HepG2 (cell line): ENCODE measurements around the gene TAPBP. TPM values are rescaled to one million over a fixed set of nuclear protein-coding genes. Genes with fewer than 3 reads are reported as not detected.
A peak's percentile ranks its signal among the peaks of the same experiment; 100 is the strongest.

ENCODE experiments used
- CENPX ChIP-seq: sonication (generic); formaldehyde crosslinking; IDR thresholded peaks from 2 replicates; pipeline ENCODE4 v1.9.0; 2021; ENCODE audit warnings: mild to moderate bottlenecking, missing genetic modification reagents, moderate library complexity
- GATA4 ChIP-seq: sonication (generic); IDR thresholded peaks from 2 replicates; pipeline ENCODE4 v1.6.1; 2016; ENCODE audit warnings: antibody characterized with exemption, low read depth, borderline replicate concordance
- HOXA5 ChIP-seq: sonication (generic); formaldehyde crosslinking; IDR thresholded peaks from 2 replicates; pipeline ENCODE4 v1.4.0; 2020; ENCODE audit warnings: missing genetic modification reagents
- KDM2A ChIP-seq: sonication (generic); formaldehyde crosslinking; IDR thresholded peaks from 2 replicates; pipeline ENCODE4 v1.4.0; 2020; ENCODE audit warnings: low read depth, missing genetic modification reagents, borderline replicate concordance
- NCOA2 ChIP-seq: sonication (generic); formaldehyde crosslinking; IDR thresholded peaks from 2 replicates; pipeline ENCODE4 v1.8.0; 2022; ENCODE audit warnings: inconsistent platforms
- NR2F2 ChIP-seq: IDR thresholded peaks from 2 replicates; pipeline ENCODE4 v1.6.1; 2012; ENCODE audit warnings: low read depth, inconsistent platforms, borderline replicate concordance
- PAX8 ChIP-seq: sonication (generic); formaldehyde crosslinking; IDR thresholded peaks from 2 replicates; pipeline ENCODE4 v1.8.0; 2022; ENCODE audit warnings: mild to moderate bottlenecking, missing genetic modification reagents, borderline replicate concordance
- SP140L ChIP-seq: sonication (generic); formaldehyde crosslinking; IDR thresholded peaks from 2 replicates; pipeline ENCODE4 v1.4.0; 2020; ENCODE audit warnings: missing genetic modification reagents, borderline replicate concordance
- ZFP1 ChIP-seq: IDR thresholded peaks from 2 replicates; pipeline ENCODE4 v1.6.1; 2016
- ZNF282 ChIP-seq: fragments of 450-650 bp; IDR thresholded peaks from 2 replicates; pipeline ENCODE4 v1.6.1; 2018; ENCODE audit not compliant: partially characterized antibody
- ZNF30 ChIP-seq: sonication (generic); formaldehyde crosslinking; IDR thresholded peaks from 2 replicates; pipeline ENCODE4 v1.5.0; 2020; ENCODE audit warnings: mild to moderate bottlenecking, missing genetic modification reagents
- ZNF430 ChIP-seq: sonication (generic); formaldehyde crosslinking; IDR thresholded peaks from 2 replicates; pipeline ENCODE4 v1.9.0; 2021; ENCODE audit warnings: mild to moderate bottlenecking, missing genetic modification reagents
- ZNF607 ChIP-seq: sonication (generic); formaldehyde crosslinking; IDR thresholded peaks from 2 replicates; pipeline ENCODE4 v1.5.1; 2020; ENCODE audit warnings: missing genetic modification reagents, mild to moderate bottlenecking, borderline replicate concordance
- ZNF891 ChIP-seq: sonication (generic); formaldehyde crosslinking; IDR thresholded peaks from 2 replicates; pipeline ENCODE4 v1.5.0; 2020; ENCODE audit warnings: mild to moderate bottlenecking, missing genetic modification reagents
- polyA plus RNA-seq, 8 experiments: library from polyadenylated mRNA; depleted of rRNA in 3 of 8; stranded (reverse) in 7 of 8; unstranded in 1 of 8; fragments of >200 nt; fragmentation: Illumina TruSeq in 4 of 8; extraction: Trizol in 4 of 8; gene quantifications; 2 replicates each; pipeline versions ENCODE4 v1.2.1 to v1.2.3, GENCODE V29; 2011 to 2016; ENCODE audit warnings: low read depth in 4 of 8, missing spikeins in 1 of 8, mixed read lengths in 1 of 8; ENCODE audit not compliant: insufficient read depth in 1 of 8
- total RNA-seq, 5 experiments: library from RNA; depleted of rRNA; stranded (reverse); fragments of >200 nt; fragmentation: Illumina TruSeq; extraction: Trizol; gene quantifications; 2 replicates each; pipeline ENCODE4 v1.2.3, GENCODE V29; 2016; ENCODE audit warnings: low read depth in 1 of 5
- TF ChIP-seq, protein P1 (sequence below): sonication (generic); formaldehyde crosslinking; IDR thresholded peaks from 2 replicates; pipeline ENCODE4 v1.4.0; 2020; ENCODE audit warnings: mild to moderate bottlenecking, missing genetic modification reagents
- TF ChIP-seq, protein P2 (sequence below): sonication (generic); formaldehyde crosslinking; IDR thresholded peaks from 2 replicates; pipeline ENCODE4 v1.5.0; 2020; ENCODE audit warnings: missing genetic modification reagents
- TF ChIP-seq, protein P3 (sequence below): IDR thresholded peaks from 2 replicates; pipeline ENCODE4 v1.6.1; 2016; ENCODE audit warnings: low read depth, control low read depth
- TF ChIP-seq, protein P4 (sequence below): sonication (generic); formaldehyde crosslinking; IDR thresholded peaks from 2 replicates; pipeline ENCODE4 v1.9.0; 2021; ENCODE audit warnings: missing genetic modification reagents, mild to moderate bottlenecking, borderline replicate concordance

The TAPBP gene
- total and polyA plus RNA-seq, 2 of the 13 experiments (the other 11 are each of a cell fraction or from before 2014, with no cell fraction given) = 27.4 to 32.3 TPM

DNA sequence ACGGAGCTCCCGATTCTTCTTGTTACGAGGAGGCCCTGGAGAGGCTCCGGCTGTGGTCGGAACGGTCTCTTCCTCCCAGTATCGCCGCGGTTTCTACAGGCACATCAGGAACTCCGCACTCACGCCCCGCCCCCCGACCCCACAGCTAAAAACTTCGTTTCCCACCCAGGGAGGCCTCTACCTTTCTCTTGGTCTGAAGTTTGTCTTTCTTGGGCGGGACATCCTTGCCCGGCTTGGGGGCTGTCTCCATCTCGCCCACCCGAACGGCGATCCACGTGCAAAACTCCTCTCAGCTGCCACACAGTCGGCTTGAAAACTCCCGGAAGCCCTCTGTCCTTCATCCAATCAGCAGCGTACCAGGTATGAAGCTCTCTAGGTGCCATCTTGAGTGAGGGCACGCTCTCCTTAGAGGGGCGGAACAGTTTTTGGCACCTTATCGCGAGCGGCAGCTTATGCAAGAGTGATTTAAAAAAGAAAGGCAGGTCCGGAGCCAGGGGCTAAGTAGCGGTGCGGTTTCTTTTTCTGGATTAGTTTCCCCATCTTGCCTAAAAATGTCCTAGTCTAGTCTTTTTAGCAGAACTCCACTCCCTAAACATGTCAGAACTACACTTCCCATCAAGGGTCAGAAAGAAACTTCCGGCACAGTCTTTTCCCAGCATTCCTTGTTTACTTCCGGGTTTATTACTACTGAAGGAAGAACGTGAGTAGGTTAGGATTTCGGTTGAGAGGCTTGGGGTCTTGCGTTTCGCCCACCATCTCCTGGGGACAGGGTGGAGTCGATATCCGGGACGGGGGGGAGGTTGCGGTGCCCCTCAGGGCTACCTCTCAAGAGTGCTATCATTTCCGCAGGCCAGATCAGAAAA is 24.7 kb downstream of the TAPBP start, which contains the start of the genes PFDN6 and WDR46 (continued):
- TF ChIP-seq, protein P1, sequence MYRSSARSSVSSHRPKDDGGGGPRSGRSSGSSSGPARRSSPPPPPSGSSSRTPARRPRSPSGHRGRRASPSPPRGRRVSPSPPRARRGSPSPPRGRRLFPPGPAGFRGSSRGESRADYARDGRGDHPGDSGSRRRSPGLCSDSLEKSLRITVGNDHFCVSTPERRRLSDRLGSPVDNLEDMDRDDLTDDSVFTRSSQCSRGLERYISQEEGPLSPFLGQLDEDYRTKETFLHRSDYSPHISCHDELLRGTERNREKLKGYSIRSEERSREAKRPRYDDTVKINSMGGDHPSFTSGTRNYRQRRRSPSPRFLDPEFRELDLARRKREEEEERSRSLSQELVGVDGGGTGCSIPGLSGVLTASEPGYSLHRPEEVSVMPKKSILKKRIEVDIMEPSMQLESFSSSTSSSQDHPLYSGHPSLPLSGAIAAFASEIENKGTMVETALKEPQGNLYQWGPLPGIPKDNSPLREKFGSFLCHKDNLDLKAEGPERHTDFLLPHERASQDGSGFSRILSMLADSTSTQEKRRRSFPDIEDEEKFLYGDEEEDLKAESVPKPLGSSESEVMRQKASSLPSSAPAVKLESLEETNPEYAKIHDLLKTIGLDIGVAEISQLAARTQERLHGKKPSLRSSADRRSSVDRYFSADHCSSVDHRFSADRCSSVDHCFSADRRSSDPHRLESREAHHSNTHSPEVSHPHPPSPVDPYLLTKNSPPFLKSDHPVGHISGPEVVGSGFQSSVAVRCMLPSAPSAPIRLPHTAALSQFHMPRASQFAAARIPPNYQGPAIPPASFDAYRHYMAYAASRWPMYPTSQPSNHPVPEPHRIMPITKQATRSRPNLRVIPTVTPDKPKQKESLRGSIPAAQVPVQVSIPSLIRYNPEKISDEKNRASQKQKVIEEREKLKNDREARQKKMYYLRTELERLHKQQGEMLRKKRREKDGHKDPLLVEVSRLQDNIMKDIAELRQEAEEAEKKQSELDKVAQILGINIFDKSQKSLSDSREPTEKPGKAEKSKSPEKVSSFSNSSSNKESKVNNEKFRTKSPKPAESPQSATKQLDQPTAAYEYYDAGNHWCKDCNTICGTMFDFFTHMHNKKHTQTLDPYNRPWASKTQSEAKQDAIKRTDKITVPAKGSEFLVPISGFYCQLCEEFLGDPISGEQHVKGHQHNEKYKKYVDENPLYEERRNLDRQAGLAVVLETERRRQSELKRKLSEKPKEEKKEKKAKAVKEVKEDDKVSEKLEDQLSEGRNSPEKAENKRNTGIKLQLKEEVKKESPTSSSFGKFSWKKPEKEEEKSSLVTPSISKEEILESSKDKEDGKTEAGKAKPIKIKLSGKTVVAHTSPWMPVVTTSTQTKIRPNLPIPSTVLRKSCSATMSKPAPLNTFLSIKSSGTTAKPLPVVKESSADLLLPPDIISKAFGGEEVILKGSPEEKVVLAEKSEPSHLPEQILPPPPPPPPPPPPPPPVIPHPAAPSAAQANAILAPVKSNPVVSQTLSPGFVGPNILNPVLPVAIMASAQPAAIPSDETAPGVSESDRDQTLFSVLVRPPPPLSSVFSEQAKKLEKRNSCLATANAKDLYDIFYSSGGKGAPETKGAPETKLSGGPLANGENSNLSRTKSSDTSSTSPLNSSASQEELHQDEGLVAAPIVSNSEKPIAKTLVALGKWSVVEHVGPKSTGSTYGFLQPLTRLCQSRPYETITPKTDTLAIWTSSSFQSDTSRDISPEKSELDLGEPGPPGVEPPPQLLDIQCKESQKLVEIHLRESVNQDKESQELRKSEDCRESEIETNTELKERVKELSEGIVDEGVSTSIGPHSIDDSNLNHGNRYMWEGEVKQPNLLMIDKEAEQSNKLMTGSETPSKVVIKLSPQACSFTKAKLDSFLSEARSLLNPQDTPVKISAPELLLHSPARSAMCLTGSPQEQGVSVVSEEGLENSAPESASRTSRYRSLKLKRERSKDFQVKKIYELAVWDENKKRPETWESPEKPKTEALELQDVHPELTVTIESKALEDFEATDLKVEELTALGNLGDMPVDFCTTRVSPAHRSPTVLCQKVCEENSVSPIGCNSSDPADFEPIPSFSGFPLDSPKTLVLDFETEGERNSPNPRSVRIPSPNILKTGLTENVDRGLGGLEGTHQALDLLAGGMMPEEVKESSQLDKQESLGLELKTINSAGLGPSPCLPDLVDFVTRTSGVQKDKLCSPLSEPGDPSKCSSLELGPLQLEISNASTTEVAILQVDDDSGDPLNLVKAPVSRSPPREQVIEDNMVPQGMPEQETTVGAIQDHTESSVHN (CRISPR knock-in tag) = no peak
- TF ChIP-seq ZNF607 (CRISPR knock-in tag) (peak; percentile 47; the same call in 1 of the 2 replicates), PAX8 (CRISPR knock-in tag) (no peak), KDM2A (peak; percentile 54; the same call in 1 of the 2 replicates), NR2F2 (peak; percentile 58; the same call in 1 of the 2 replicates), ZFP1 (CRISPR knock-in tag) (no peak), ZNF282 (no peak), NCOA2 (CRISPR knock-in tag) (0 out of 2 replicates have a peak, but pooled peaks have one; percentile 26), HOXA5 (no peak), ZNF30 (no peak), ZNF430 (peak; percentile 64; the same call in 1 of the 2 replicates), SP140L (CRISPR knock-in tag) (no peak), GATA4 (no peak), ZNF891 (no peak), CENPX (CRISPR knock-in tag) (no peak)
- TF ChIP-seq, protein P2, sequence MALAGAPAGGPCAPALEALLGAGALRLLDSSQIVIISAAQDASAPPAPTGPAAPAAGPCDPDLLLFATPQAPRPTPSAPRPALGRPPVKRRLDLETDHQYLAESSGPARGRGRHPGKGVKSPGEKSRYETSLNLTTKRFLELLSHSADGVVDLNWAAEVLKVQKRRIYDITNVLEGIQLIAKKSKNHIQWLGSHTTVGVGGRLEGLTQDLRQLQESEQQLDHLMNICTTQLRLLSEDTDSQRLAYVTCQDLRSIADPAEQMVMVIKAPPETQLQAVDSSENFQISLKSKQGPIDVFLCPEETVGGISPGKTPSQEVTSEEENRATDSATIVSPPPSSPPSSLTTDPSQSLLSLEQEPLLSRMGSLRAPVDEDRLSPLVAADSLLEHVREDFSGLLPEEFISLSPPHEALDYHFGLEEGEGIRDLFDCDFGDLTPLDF (CRISPR knock-in tag) = no peak
- TF ChIP-seq, protein P3, sequence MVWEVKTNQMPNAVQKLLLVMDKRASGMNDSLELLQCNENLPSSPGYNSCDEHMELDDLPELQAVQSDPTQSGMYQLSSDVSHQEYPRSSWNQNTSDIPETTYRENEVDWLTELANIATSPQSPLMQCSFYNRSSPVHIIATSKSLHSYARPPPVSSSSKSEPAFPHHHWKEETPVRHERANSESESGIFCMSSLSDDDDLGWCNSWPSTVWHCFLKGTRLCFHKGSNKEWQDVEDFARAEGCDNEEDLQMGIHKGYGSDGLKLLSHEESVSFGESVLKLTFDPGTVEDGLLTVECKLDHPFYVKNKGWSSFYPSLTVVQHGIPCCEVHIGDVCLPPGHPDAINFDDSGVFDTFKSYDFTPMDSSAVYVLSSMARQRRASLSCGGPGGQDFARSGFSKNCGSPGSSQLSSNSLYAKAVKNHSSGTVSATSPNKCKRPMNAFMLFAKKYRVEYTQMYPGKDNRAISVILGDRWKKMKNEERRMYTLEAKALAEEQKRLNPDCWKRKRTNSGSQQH (CRISPR knock-in tag) = no peak; the same call in none of the 2 replicates
- TF ChIP-seq, protein P4, sequence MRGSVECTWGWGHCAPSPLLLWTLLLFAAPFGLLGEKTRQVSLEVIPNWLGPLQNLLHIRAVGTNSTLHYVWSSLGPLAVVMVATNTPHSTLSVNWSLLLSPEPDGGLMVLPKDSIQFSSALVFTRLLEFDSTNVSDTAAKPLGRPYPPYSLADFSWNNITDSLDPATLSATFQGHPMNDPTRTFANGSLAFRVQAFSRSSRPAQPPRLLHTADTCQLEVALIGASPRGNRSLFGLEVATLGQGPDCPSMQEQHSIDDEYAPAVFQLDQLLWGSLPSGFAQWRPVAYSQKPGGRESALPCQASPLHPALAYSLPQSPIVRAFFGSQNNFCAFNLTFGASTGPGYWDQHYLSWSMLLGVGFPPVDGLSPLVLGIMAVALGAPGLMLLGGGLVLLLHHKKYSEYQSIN (CRISPR knock-in tag) = no peak
